H1 (cell line): Measurements from ENCODE around the gene DTL. TPM values are rescaled to one million over a fixed set of nuclear protein-coding genes. Genes with fewer than 3 reads are reported as not detected.

Source experiments
- BRCA1 ChIP-seq: IDR thresholded peaks from 2 replicates; pipeline ENCODE4 v1.6.1; 2012; ENCODE audit warnings: low read depth, low read length, improper control_type of control experiment
- EP300 ChIP-seq, 2 experiments: IDR thresholded peaks; 1 replicate in 1 of 2; 2 replicates in 1 of 2; pipeline ENCODE4 v1.6.1; 2011 to 2012; ENCODE audit warnings: low read depth in 2 of 2, low read length in 2 of 2, mild to moderate bottlenecking in 2 of 2, borderline replicate concordance in 1 of 2, inconsistent platforms in 1 of 2, moderate library complexity in 1 of 2
- GABPA ChIP-seq: IDR thresholded peaks from 2 replicates; pipeline ENCODE4 v1.6.1; 2011; ENCODE audit warnings: mild to moderate bottlenecking, low read length, moderate library complexity, borderline replicate concordance; ENCODE audit not compliant: insufficient read depth
- RBBP5 ChIP-seq: IDR thresholded peaks from 2 replicates; pipeline ENCODE4 v1.7.1; 2012; ENCODE audit warnings: low read depth, mild to moderate bottlenecking, inconsistent platforms, low read length, moderate library complexity, borderline replicate concordance
- SAP30 ChIP-seq: fragments of 300-600 bp; sonication (generic); IDR thresholded peaks from 2 replicates; pipeline ENCODE4 v1.7.1; 2012; ENCODE audit warnings: low read length, moderate library complexity, mild to moderate bottlenecking, inconsistent platforms; ENCODE audit not compliant: insufficient read depth, insufficient replicate concordance
- SIN3A ChIP-seq, 2 experiments: IDR thresholded peaks in 1 of 2; conservative IDR thresholded peaks in 1 of 2; 2 replicates each; pipeline ENCODE4 v1.6.1; 2011 to 2012; ENCODE audit warnings: low read length in 2 of 2, improper control_type of control experiment in 1 of 2, low read depth in 1 of 2, mild to moderate bottlenecking in 1 of 2
- SP1 ChIP-seq: IDR thresholded peaks from 2 replicates; pipeline ENCODE4 v1.6.1; 2011; ENCODE audit warnings: low read depth, low read length
- polyA plus RNA-seq, 7 experiments: library from polyadenylated mRNA; depleted of rRNA in 3 of 7; stranded (reverse) in 5 of 7; unstranded in 2 of 7; fragments of >200 nt in 5 of 7; fragments of 200-250 nt in 2 of 7; gene quantifications; 1 replicate in 5 of 7; 2 replicates in 1 of 7; 4 replicates in 1 of 7; pipeline versions ENCODE4 v1.2.1 to v1.2.3, GENCODE V29; 2011 to 2013; ENCODE audit warnings: missing spikeins in 2 of 7, mixed read lengths in 2 of 7
- total RNA-seq: library from RNA; stranded (reverse); fragmentation: NEBNext Ultra II Directional; extraction: Animal tissue kit (Norgen Biotek cat#: 25700); gene quantifications from 2 replicates; pipeline ENCODE4 v1.2.1, GENCODE V29; 2021

DTL gene
- total and polyA plus RNA-seq, 2 of the 8 experiments (the other 6 are each of a cell fraction or from before 2014, with no cell fraction given) = 36.0 to 46.9 TPM

GRCh38 chr1:212132025-212132424 is 96.5 kb downstream of the DTL start (continued):
- no peak for TF ChIP-seq EP300 (IDR thresholded peaks at IDR 0.05; ENCODE audit: borderline replicate concordance in 1 of 2, low read depth in 2 of 2, low read length in 2 of 2)
- no peak for TF ChIP-seq GABPA
- TF ChIP-seq SP1 = no peak
- no peak for TF ChIP-seq BRCA1
- TF ChIP-seq SIN3A (conservative IDR thresholded peaks at IDR 0.05 in 1 of 2, IDR thresholded peaks at IDR 0.05 in 1 of 2; ENCODE audit: low read depth in 1 of 2, low read length in 2 of 2) = no peak
- no peak for TF ChIP-seq SAP30
- no peak for TF ChIP-seq RBBP5
